ENCODE measurements around the gene BABAM2. TPM values are rescaled to one million over a fixed set of nuclear protein-coding genes. Genes with fewer than 3 reads are reported as not detected.

Gene BABAM2
- total RNA-seq, 3 donors from 2014 or later (not counting 1 experiment from before 2014, with no cell fraction given): 54.6 to 66.1 (median 59.5) TPM

DNA sequence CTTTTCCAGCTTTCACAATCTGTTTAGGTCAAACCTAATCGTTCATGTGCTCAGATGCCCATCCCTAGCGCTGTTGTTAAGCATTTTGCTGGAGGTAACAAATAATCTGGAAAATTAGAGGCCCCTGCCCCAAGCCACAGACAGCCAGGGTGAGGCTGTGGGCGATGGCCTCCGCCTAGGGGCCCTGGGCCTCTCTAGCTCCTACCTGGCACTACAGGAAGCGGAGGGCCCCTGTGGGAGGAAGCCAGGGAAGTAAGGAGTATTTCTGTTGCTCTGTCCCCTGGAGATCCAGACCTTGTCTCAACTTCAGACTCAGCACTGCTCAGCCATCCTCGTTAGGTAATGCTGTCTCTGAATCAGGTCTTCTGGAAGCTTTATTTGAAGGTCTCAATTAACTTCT is 489.7 kb downstream of the BABAM2 start:
- Mint-ChIP-seq H3K36me3 (no peaks in the 10 kb centered on the region), H3K4me3 (no peak overlapping the region), H3K9me3 (no peaks in the 10 kb centered on the region), H3K27me3 (ENCODE audit: low read depth in 2 of 2) (no peaks in the 10 kb centered on the region), H3K4me1 (peaks cover 34 to 55% of the 10 kb centered on the region in 2 donors), H3K27ac (peak overlapping the region; percentile 89 to 90)
- H3K4me3 ChIP-seq (ENCODE audit: low read length): no peak overlapping the region
- WGBS (ENCODE audit: insufficient coverage): 84% methylated on average over 6 of the region's 6 CpGs
- no peak overlapping the region for H3K27ac ChIP-seq (ENCODE audit: low read length)
- intact Hi-C loops (cut with micrococcal nuclease): no loop called here
- H3K4me1 ChIP-seq (ENCODE audit: control insufficient read depth, insufficient read depth, low read length): peaks cover 44% of the 10 kb centered on the region
- TF ChIP-seq, protein P1, sequence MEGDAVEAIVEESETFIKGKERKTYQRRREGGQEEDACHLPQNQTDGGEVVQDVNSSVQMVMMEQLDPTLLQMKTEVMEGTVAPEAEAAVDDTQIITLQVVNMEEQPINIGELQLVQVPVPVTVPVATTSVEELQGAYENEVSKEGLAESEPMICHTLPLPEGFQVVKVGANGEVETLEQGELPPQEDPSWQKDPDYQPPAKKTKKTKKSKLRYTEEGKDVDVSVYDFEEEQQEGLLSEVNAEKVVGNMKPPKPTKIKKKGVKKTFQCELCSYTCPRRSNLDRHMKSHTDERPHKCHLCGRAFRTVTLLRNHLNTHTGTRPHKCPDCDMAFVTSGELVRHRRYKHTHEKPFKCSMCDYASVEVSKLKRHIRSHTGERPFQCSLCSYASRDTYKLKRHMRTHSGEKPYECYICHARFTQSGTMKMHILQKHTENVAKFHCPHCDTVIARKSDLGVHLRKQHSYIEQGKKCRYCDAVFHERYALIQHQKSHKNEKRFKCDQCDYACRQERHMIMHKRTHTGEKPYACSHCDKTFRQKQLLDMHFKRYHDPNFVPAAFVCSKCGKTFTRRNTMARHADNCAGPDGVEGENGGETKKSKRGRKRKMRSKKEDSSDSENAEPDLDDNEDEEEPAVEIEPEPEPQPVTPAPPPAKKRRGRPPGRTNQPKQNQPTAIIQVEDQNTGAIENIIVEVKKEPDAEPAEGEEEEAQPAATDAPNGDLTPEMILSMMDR (IDR thresholded peaks at IDR 0.05): no peak
- DNase-seq (no peak), ATAC-seq (no peak)
- H3K36me3 ChIP-seq (ENCODE audit: control insufficient read depth, insufficient read depth, low read length): no peaks in the 10 kb centered on the region
- no peaks in the 10 kb centered on the region for H3K27me3 ChIP-seq (ENCODE audit: control insufficient read depth, insufficient read depth, low read length)
- H3K9me3 ChIP-seq (ENCODE audit: control insufficient read depth, insufficient read depth, low read length): no peaks in the 10 kb centered on the region

DNA sequence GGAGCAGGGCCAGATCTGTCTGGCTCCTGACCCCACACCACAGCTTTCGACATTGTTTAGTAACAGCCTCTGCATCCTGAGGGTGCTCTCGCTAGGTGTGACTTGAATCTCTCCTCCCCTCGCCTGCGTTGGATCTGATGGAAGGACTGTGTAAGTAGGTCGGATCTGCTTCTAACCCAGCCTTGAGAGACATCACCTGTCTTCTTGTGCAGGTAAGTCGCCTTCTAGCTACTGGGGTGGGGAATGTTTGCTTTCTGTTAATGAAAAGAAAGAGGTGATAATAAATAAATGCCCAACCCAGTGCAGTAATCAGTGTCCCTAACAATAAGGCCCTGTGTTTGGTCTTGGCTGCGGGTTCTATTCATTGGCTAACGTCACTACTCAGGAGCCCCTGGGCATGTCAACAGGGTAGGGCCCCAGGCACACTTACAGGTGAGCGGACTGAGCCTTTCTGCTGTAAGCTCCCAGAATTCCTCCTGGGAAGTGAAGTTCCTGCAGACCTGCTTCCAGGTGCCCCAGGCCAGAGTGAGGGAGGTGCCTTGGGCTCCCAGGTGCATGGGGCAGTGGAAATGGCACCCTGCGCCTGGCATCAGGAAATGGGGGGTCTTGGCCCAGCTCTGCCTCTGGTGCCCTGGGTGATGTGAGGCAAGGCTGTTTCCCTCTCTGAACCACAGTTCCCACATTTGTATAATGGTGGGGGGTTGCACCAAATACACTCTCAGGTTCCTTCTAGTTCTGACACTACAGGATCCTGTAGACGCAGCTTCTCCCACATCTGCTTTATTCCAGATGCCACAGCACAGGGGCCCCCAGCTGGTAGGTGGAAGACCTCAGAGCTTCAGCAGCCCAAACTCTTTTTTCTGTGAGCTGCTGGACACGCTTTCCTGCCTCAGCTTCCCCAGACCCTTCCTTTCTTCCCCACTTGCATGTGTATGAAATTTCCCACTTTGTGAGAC is 491.0 kb downstream of the BABAM2 start:
- 84% methylated on average over 12 of the region's 12 CpGs for WGBS (ENCODE audit: insufficient coverage)
- intact Hi-C loops (cut with micrococcal nuclease): no loop called here

DNA sequence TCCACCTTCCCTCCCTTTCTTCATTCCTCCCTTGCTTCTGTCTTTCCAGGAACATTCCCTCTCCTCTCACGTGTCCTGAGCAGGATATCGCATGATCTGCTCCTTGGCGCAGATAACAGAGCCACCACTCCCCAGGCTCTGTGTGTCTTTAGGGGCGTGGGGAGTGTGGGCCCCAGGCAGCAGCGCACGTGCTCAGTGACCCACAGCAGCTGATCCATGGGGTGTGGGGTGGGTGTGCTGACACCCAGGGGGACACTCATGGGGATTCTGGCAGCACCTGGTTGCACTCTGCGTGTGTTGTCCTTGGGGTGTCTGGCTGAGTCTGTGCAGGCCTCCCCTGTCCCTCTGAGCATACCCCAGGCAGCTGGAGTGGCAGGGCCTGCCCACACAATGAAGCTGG is 492.2 kb downstream of the BABAM2 start:
- no peaks in the 10 kb centered on the region for H3K27me3 Mint-ChIP-seq (ENCODE audit: low read depth in 2 of 2)
- H3K27ac Mint-ChIP-seq: no peak overlapping the region

More for the DNA sequence above, 491.0 kb downstream of the BABAM2 start:
- Mint-ChIP-seq H3K36me3 (no peaks in the 10 kb centered on the region), H3K4me1 (peaks cover 30 to 55% of the 10 kb centered on the region in 2 donors), H3K4me3 (no peak overlapping the region), H3K27ac (peak overlapping the region in 1 of 2 donors; percentile 24), H3K9me3 (no peaks in the 10 kb centered on the region), H3K27me3 (ENCODE audit: low read depth in 2 of 2) (no peaks in the 10 kb centered on the region)
- no peak overlapping the region for H3K27ac ChIP-seq (ENCODE audit: low read length)
- H3K27me3 ChIP-seq (ENCODE audit: control insufficient read depth, insufficient read depth, low read length): no peaks in the 10 kb centered on the region
- no peak for ATAC-seq
- TF ChIP-seq, protein P1 (IDR thresholded peaks at IDR 0.05): no peak
- H3K9me3 ChIP-seq (ENCODE audit: control insufficient read depth, insufficient read depth, low read length): no peaks in the 10 kb centered on the region
- H3K4me1 ChIP-seq (ENCODE audit: control insufficient read depth, insufficient read depth, low read length): peaks cover 44% of the 10 kb centered on the region
- DNase-seq: no peak
- H3K4me3 ChIP-seq (ENCODE audit: low read length): no peak overlapping the region
- no peaks in the 10 kb centered on the region for H3K36me3 ChIP-seq (ENCODE audit: control insufficient read depth, insufficient read depth, low read length)

More for the DNA sequence above, 492.2 kb downstream of the BABAM2 start:
- WGBS (ENCODE audit: insufficient coverage): 91% methylated on average over 7 of the region's 7 CpGs
- DNase-seq: no peak
- Histone ChIP-seq H3K27me3 (ENCODE audit: control insufficient read depth, insufficient read depth, low read length) (no peaks in the 10 kb centered on the region), H3K27ac (ENCODE audit: low read length) (no peak overlapping the region), H3K9me3 (ENCODE audit: control insufficient read depth, insufficient read depth, low read length) (no peaks in the 10 kb centered on the region), H3K4me1 (ENCODE audit: control insufficient read depth, insufficient read depth, low read length) (peaks cover 38% of the 10 kb centered on the region), H3K36me3 (ENCODE audit: control insufficient read depth, insufficient read depth, low read length) (no peaks in the 10 kb centered on the region), H3K4me3 (ENCODE audit: low read length) (no peak overlapping the region)
- Mint-ChIP-seq H3K36me3 (no peaks in the 10 kb centered on the region), H3K9me3 (no peaks in the 10 kb centered on the region), H3K4me1 (peaks cover 30 to 50% of the 10 kb centered on the region in 2 donors), H3K4me3 (no peak overlapping the region)
- ATAC-seq: no peak
- TF ChIP-seq, protein P1 (IDR thresholded peaks at IDR 0.05): no peak
- intact Hi-C loops (cut with micrococcal nuclease): no loop called here
